ENCODE measurements around the gene TMC3. TPM values are rescaled to one million over a fixed set of nuclear protein-coding genes. Genes with fewer than 3 reads are reported as not detected.

The TMC3 gene
- total and polyA plus RNA-seq, 8 donors: under 0.01 to 0.92 (median 0.03) TPM; not detected in 5

DNA sequence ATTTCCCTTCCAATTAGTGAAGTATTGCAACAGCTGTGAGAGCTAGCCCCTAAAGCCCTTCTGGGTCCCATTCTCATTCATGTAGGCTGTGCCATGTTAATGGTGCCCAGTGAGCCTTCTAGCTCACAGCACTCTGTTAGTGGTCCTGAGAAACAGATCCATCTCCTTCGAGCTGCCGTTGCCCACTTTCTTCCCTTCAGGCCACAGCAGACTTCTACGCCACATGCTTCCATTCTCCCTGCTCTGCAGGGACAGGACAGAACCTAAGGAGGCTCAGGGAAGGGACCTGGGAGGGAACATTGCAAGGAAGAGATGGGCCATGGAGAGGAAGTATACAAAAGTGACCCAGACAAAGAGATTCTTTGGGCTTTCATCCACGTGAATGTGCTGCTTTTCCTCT lies 38.4 kb downstream of the TMC3 start:
- Histone ChIP-seq H3K27me3 (no peaks in the 10 kb centered on the region), H3K36me3 (no peaks in the 10 kb centered on the region), H3K27ac (no peak overlapping the region), H3K4me1 (no peaks in the 10 kb centered on the region), H3K4me3 (no peak overlapping the region), H3K9me3 (no peaks in the 10 kb centered on the region)
- intact Hi-C loops (cut with DNase I; ENCODE audit: low total_unique reads): no loop called here
- 92 to 98% (median 95%) methylated on average over 4 of the region's 4 CpGs for WGBS, 5 donors
- no peak for TF ChIP-seq EP300 (IDR thresholded peaks at IDR 0.05)
- TF ChIP-seq, protein P1, sequence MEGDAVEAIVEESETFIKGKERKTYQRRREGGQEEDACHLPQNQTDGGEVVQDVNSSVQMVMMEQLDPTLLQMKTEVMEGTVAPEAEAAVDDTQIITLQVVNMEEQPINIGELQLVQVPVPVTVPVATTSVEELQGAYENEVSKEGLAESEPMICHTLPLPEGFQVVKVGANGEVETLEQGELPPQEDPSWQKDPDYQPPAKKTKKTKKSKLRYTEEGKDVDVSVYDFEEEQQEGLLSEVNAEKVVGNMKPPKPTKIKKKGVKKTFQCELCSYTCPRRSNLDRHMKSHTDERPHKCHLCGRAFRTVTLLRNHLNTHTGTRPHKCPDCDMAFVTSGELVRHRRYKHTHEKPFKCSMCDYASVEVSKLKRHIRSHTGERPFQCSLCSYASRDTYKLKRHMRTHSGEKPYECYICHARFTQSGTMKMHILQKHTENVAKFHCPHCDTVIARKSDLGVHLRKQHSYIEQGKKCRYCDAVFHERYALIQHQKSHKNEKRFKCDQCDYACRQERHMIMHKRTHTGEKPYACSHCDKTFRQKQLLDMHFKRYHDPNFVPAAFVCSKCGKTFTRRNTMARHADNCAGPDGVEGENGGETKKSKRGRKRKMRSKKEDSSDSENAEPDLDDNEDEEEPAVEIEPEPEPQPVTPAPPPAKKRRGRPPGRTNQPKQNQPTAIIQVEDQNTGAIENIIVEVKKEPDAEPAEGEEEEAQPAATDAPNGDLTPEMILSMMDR (IDR thresholded peaks at IDR 0.05): no peak
- TF ChIP-seq POLR2A (IDR thresholded peaks at IDR 0.05): no peak
- no peak for TF ChIP-seq POLR2AphosphoS5 (IDR thresholded peaks at IDR 0.05)
- DNase-seq: no peak

DNA sequence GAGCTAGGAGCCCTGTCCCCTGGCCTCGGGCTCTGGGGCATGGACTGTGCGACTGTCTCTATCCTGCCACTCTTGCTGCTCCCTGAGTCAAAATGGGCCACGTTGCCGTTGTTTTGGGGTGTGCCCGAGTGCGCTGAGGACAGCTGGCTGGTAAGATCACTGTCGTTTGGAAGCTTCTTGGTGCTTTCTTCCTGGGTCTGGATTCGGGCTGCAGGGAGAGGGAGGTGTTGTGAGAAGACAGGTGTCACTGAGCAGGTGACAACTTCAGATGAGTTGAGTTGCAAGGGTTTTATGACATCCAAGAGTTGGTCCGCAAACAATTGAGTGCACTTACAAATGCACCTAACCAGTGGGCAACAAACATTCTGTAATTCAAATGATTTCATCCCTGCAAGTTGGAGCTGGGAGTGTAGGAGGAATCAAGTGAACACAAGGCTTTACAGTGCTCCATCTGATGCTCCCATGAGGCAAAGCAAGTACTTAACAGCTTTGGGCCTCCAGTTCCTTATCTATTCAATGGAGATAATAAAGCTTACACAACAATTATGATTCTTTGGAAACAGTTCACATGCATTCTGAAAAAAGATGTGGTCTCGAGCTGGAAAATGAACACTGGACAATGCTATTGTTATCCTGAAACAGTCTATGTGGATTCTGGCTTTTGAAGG lies 39.1 kb downstream of the TMC3 start:
- intact Hi-C loops (cut with DNase I; ENCODE audit: low total_unique reads): no loop called here
- H3K27me3 ChIP-seq: no peaks in the 10 kb centered on the region
- WGBS, 5 donors: 77 to 89% (median 86%) methylated on average over 10 of the region's 10 CpGs
- H3K4me1 ChIP-seq: no peaks in the 10 kb centered on the region
- no peaks in the 10 kb centered on the region for H3K36me3 ChIP-seq
- no peak for TF ChIP-seq POLR2AphosphoS5 (IDR thresholded peaks at IDR 0.05)
- TF ChIP-seq POLR2A (IDR thresholded peaks at IDR 0.05): no peak
- TF ChIP-seq, protein P1 (IDR thresholded peaks at IDR 0.05): no peak
- TF ChIP-seq EP300 (IDR thresholded peaks at IDR 0.05): no peak
- no peak overlapping the region for H3K27ac ChIP-seq
- H3K9me3 ChIP-seq: no peaks in the 10 kb centered on the region
- H3K4me3 ChIP-seq: no peak overlapping the region
- DNase-seq: no peak

- WGBS, 5 donors: 93 to 99% (median 95%) methylated on average over 3 of the region's 3 CpGs
- no peak for DNase-seq
Observed at GRCh38 chr15:81333363-81333762, 40.6 kb downstream of the TMC3 start.

GRCh38 chr15:81332326-81332725 lies 41.7 kb downstream of the TMC3 start:
- no peak for TF ChIP-seq POLR2AphosphoS5 (IDR thresholded peaks at IDR 0.05)
- TF ChIP-seq, protein P1 (IDR thresholded peaks at IDR 0.05): no peak
- no peak for TF ChIP-seq POLR2A (IDR thresholded peaks at IDR 0.05)
- TF ChIP-seq EP300 (IDR thresholded peaks at IDR 0.05): no peak
- DNase-seq: no peak
- Histone ChIP-seq H3K27me3 (no peaks in the 10 kb centered on the region), H3K4me1 (no peaks in the 10 kb centered on the region), H3K36me3 (no peaks in the 10 kb centered on the region), H3K9me3 (no peaks in the 10 kb centered on the region), H3K27ac (no peak overlapping the region), H3K4me3 (no peak overlapping the region)
- intact Hi-C loops (cut with DNase I; ENCODE audit: low total_unique reads): no loop called here
- WGBS, 5 donors: 97 to 100% (median 97%) methylated on average over 12 of the region's 12 CpGs

More at GRCh38 chr15:81333363-81333762, 40.6 kb downstream of the TMC3 start:
- H3K9me3 ChIP-seq: no peaks in the 10 kb centered on the region
- H3K4me3 ChIP-seq: no peak overlapping the region
- no peak overlapping the region for H3K27ac ChIP-seq
- TF ChIP-seq, protein P1 (IDR thresholded peaks at IDR 0.05): no peak
- TF ChIP-seq POLR2A (IDR thresholded peaks at IDR 0.05) (no peak), POLR2AphosphoS5 (IDR thresholded peaks at IDR 0.05) (no peak)
- H3K4me1 ChIP-seq: no peaks in the 10 kb centered on the region
- no peaks in the 10 kb centered on the region for H3K27me3 ChIP-seq
- intact Hi-C loops (cut with DNase I; ENCODE audit: low total_unique reads): no loop called here
- no peaks in the 10 kb centered on the region for H3K36me3 ChIP-seq

All from stomach (tissue), 9 donors.